GM23338 (cell line): ENCODE results near the gene AFF3. TPM values are rescaled to one million over a fixed set of nuclear protein-coding genes. Genes with fewer than 3 reads are reported as not detected.

Experiments used
- ATAC-seq: fragments of 200-7000 bp; cut with Tn5 transposase; 3 replicates; pipeline ENCODE4 v1.9.1; 2020
- DNase-seq: peaks from one replicate; pipeline ENCODE4 v3.0.0-alpha.2; 2015; ENCODE audit warnings: low spot score
- H2AFZ ChIP-seq: fragments of 200-600 bp; sonication (generic); 2 replicates; pipeline ENCODE4 v1.8.0; 2016; ENCODE audit warnings: antibody characterized with exemption, mild to moderate bottlenecking, moderate library complexity
- H3F3A ChIP-seq: fragments of 200-600 bp; sonication (generic); replicated peaks from 2 replicates; pipeline ENCODE4 v1.8.0; 2017; ENCODE audit warnings: antibody characterized with exemption, mixed run types, low read depth
- H3K27ac ChIP-seq: fragments of 200-600 bp; sonication (generic); 2 replicates; pipeline ENCODE4 v1.6.1; 2016; ENCODE audit warnings: low read depth
- H3K27me3 ChIP-seq: fragments of 200-600 bp; sonication (generic); 2 replicates; pipeline ENCODE4 v1.8.0; 2016; ENCODE audit warnings: mild to moderate bottlenecking, mixed run types, moderate library complexity; ENCODE audit not compliant: insufficient read depth
- H3K36me3 ChIP-seq: fragments of 200-600 bp; sonication (generic); 2 replicates; pipeline ENCODE4 v1.8.0; 2016; ENCODE audit warnings: mild to moderate bottlenecking; ENCODE audit not compliant: insufficient read depth
- H3K4me1 ChIP-seq: fragments of 200-600 bp; sonication (generic); 2 replicates; pipeline ENCODE4 v1.8.0; 2016; ENCODE audit warnings: mild to moderate bottlenecking, moderate library complexity; ENCODE audit not compliant: insufficient read depth
- H3K4me2 ChIP-seq: fragments of 200-600 bp; sonication (generic); 2 replicates; pipeline ENCODE4 v1.7.1; 2017; ENCODE audit warnings: mixed run types
- H3K4me3 ChIP-seq: fragments of 200-600 bp; sonication (generic); 2 replicates; pipeline ENCODE4 v1.6.1; 2016; ENCODE audit warnings: mixed run types
- H3K79me2 ChIP-seq: fragments of 200-600 bp; sonication (generic); replicated peaks from 2 replicates; pipeline ENCODE4 v1.8.0; 2017; ENCODE audit warnings: mild to moderate bottlenecking; ENCODE audit not compliant: insufficient read depth
- H3K9me2 ChIP-seq: fragments of 200-600 bp; sonication (generic); 2 replicates; pipeline ENCODE4 v1.8.0; 2017; ENCODE audit not compliant: insufficient read depth
- H4K20me1 ChIP-seq: fragments of 200-600 bp; sonication (generic); replicated peaks from 2 replicates; pipeline ENCODE4 v1.8.0; 2017; ENCODE audit warnings: mild to moderate bottlenecking; ENCODE audit not compliant: insufficient read depth
- H3K27ac Mint-ChIP-seq: 2 replicates; pipeline ENCODE4 v1.8.0; 2020; ENCODE audit warnings: inconsistent platforms, mild to moderate bottlenecking, moderate library complexity, mixed read lengths
- H3K27me3 Mint-ChIP-seq: 3 replicates; pipeline ENCODE4 v1.8.0; 2022; ENCODE audit warnings: low read depth, mild to moderate bottlenecking, moderate library complexity, mixed read lengths, inconsistent platforms; ENCODE audit not compliant: insufficient read depth, poor library complexity
- H3K36me3 Mint-ChIP-seq: 3 replicates; pipeline ENCODE4 v1.8.0; 2021; ENCODE audit warnings: low read depth, mild to moderate bottlenecking, inconsistent platforms, moderate library complexity, mixed read lengths
- H3K4me1 Mint-ChIP-seq: 3 replicates; pipeline ENCODE4 v1.8.0; 2020; ENCODE audit warnings: mild to moderate bottlenecking, inconsistent platforms, mixed read lengths
- H3K4me3 Mint-ChIP-seq: 3 replicates; pipeline ENCODE4 v1.8.0; 2021; ENCODE audit warnings: moderate library complexity, mild to moderate bottlenecking, inconsistent platforms, mixed read lengths
- H3K9me3 Mint-ChIP-seq: 3 replicates; pipeline ENCODE4 v1.8.0; 2020; ENCODE audit warnings: moderate library complexity, mild to moderate bottlenecking, inconsistent platforms, mixed read lengths
- CREB1 ChIP-seq: fragments of 250-450 bp; sonication (Bioruptor Pico); IDR thresholded peaks from 2 replicates; pipeline ENCODE4 v1.5.0; 2020; ENCODE audit warnings: low read depth, mild to moderate bottlenecking, moderate library complexity
- CTCF ChIP-seq, 2 experiments: fragments of 200-600 bp in 1 of 2; sonication (generic) in 1 of 2; conservative IDR thresholded peaks; 2 replicates each; pipeline versions ENCODE4 v1.5.1 to v1.6.1; 2016 to 2017; ENCODE audit warnings: antibody characterized with exemption in 2 of 2, low read depth in 2 of 2, mild to moderate bottlenecking in 2 of 2, moderate library complexity in 1 of 2
- ETS1 ChIP-seq: IDR thresholded peaks from 2 replicates; pipeline ENCODE4 v1.6.1; 2016; ENCODE audit warnings: antibody characterized with exemption
- EZH2 ChIP-seq: fragments of 200-600 bp; sonication (generic); IDR thresholded peaks from one replicate; pipeline ENCODE4 v1.8.0; 2017; ENCODE audit warnings: antibody characterized with exemption, mild to moderate bottlenecking, low read depth; ENCODE audit not compliant: unreplicated experiment
- NANOG ChIP-seq: IDR thresholded peaks from 2 replicates; pipeline ENCODE4 v1.6.1; 2016; ENCODE audit warnings: antibody characterized with exemption, borderline replicate concordance
- POLR2AphosphoS5 ChIP-seq: IDR thresholded peaks from 2 replicates; pipeline ENCODE4 v1.6.1; 2016; ENCODE audit warnings: antibody characterized with exemption, low read depth
- REST ChIP-seq: IDR thresholded peaks from one replicate; pipeline ENCODE4 v1.6.1; 2018; ENCODE audit warnings: antibody characterized with exemption; ENCODE audit not compliant: unreplicated experiment
- STAT1 ChIP-seq: IDR thresholded peaks from one replicate; pipeline ENCODE4 v1.6.1; 2016; ENCODE audit warnings: antibody characterized with exemption; ENCODE audit not compliant: unreplicated experiment
- ZNF114 ChIP-seq: fragments of 250-450 bp; sonication (Bioruptor Pico); IDR thresholded peaks from 2 replicates; pipeline ENCODE4 v1.5.0; 2020; ENCODE audit warnings: mild to moderate bottlenecking, moderate library complexity
- ZNF331 ChIP-seq: fragments of 250-450 bp; sonication (Bioruptor Pico); IDR thresholded peaks from 2 replicates; pipeline ENCODE4 v1.5.0; 2020; ENCODE audit warnings: low read depth, mild to moderate bottlenecking, moderate library complexity
- ZNF462 ChIP-seq: fragments of 250-450 bp; sonication (Bioruptor Pico); IDR thresholded peaks from 2 replicates; pipeline ENCODE4 v1.5.0; 2020; ENCODE audit warnings: mild to moderate bottlenecking, moderate library complexity
- polyA plus RNA-seq: library from polyadenylated mRNA; unstranded; fragments of >200 nt; fragmentation: Nextera tagmentation; extraction: Ambion mirVana; gene quantifications from 2 replicates; pipeline ENCODE4 v1.2.1, GENCODE V29; 2016
- total RNA-seq: library from RNA; depleted of rRNA; stranded (reverse); fragments of >200 nt; shearing (Covaris generic); gene quantifications from 2 replicates; pipeline ENCODE4 v1.2.3, GENCODE V29; 2014

The AFF3 gene
- total and polyA plus RNA-seq, 2 experiments from 2014 or later, result 0.73 to 1.4 TPM

GRCh38 chr2:99656994-99657393 is 485.4 kb downstream of the AFF3 start:
- H3K27me3 Mint-ChIP-seq, result peaks cover 1% of the 10 kb centered on the region

More at GRCh38 chr2:99656994-99657393, 485.4 kb downstream of the AFF3 start:
- Histone ChIP-seq H3K27me3 (no peaks in the 10 kb centered on the region), H3K27ac (no peak overlapping the region), H3K4me2 (no peak overlapping the region), H2AFZ (no peak overlapping the region), H3K4me3 (no peak overlapping the region), H3F3A (no peaks in the 10 kb centered on the region), H3K9me2 (peaks cover 11% of the 10 kb centered on the region; the same call in 1 of the 2 replicates), H4K20me1 (no peaks in the 10 kb centered on the region), H3K79me2 (no peaks in the 10 kb centered on the region), H3K4me1 (peaks cover 6% of the 10 kb centered on the region; the same call in 1 of the 2 replicates), H3K36me3 (no peaks in the 10 kb centered on the region)
- no peak for TF ChIP-seq STAT1
- TF ChIP-seq POLR2AphosphoS5, result no peak
- TF ChIP-seq CTCF (conservative IDR thresholded peaks at IDR 0.05; ENCODE audit: low read depth in 2 of 2), result no peak
- TF ChIP-seq EZH2, result no peak
- TF ChIP-seq ETS1, result no peak
- TF ChIP-seq CREB1 (CRISPR knock-in tag), result no peak
- no peak for TF ChIP-seq ZNF462 (CRISPR knock-in tag)
- TF ChIP-seq ZNF331 (CRISPR knock-in tag), result no peak
- TF ChIP-seq REST, result no peak
- TF ChIP-seq NANOG, result no peak
- TF ChIP-seq ZNF114 (CRISPR knock-in tag), result no peak
- H3K36me3 Mint-ChIP-seq, result no peaks in the 10 kb centered on the region
- ATAC-seq (no peak), DNase-seq (no peak)
- H3K4me1 Mint-ChIP-seq, result peaks cover 28% of the 10 kb centered on the region
- H3K4me3 Mint-ChIP-seq, result no peak overlapping the region
- H3K27ac Mint-ChIP-seq, result no peak overlapping the region
- no peaks in the 10 kb centered on the region for H3K9me3 Mint-ChIP-seq
